H1 (cell line): ENCODE data around the gene TRA2A. TPM values are rescaled to one million over a fixed set of nuclear protein-coding genes. Genes with fewer than 3 reads are reported as not detected.
A peak's percentile ranks its signal among the peaks of the same experiment; 100 is the strongest.

ENCODE experiments used
- CTCF ChIA-PET: fragments of 300-600 bp; sonication (Branson Sonifier 250); formaldehyde crosslinking; loops from one replicate; lab custom pipeline; 2021; ENCODE audit not compliant: partially characterized antibody; lab: Charles Lee
- POLR2A ChIA-PET: fragments of 300-600 bp; sonication (Branson Sonifier 250); formaldehyde crosslinking; loops from one replicate; lab custom pipeline; 2021; ENCODE audit warnings: inconsistent platforms; ENCODE audit not compliant: partially characterized antibody; lab: Charles Lee
- DNase-seq, 2 experiments: peaks; one replicate each; pipeline versions ENCODE4 v3.0.0 to v3.0.0-alpha.2; 2010 to 2022; ENCODE audit warnings: low spot score in 2 of 2, low read depth in 1 of 2, mixed read lengths in 1 of 2
- FAIRE-seq: peaks from 2 replicates; lab custom pipeline; 2011; peaks lifted over from hg19 to GRCh38; lab: Jason Lieb, UNC
- H2AFZ ChIP-seq: 2 replicates; pipeline ENCODE4 v1.8.1; 2012; ENCODE audit warnings: low read length, inconsistent platforms
- H2AK5ac ChIP-seq: 2 replicates; pipeline ENCODE4 v1.6.1; 2013; ENCODE audit warnings: low read depth, low read length
- H2BK120ac ChIP-seq: replicated peaks from 2 replicates; pipeline ENCODE3; 2013; ENCODE audit warnings: low read depth, low read length, inconsistent platforms
- H2BK12ac ChIP-seq: 2 replicates; pipeline ENCODE4 v1.6.1; 2013; ENCODE audit warnings: low read depth, low read length
- H2BK15ac ChIP-seq: 2 replicates; pipeline ENCODE4 v1.6.1; 2013; ENCODE audit warnings: low read length
- H2BK20ac ChIP-seq: 2 replicates; pipeline ENCODE4 v1.6.1; 2013; ENCODE audit warnings: low read length
- H2BK5ac ChIP-seq: 2 replicates; pipeline ENCODE4 v1.6.1; 2013; ENCODE audit warnings: low read depth, low read length
- H3K14ac ChIP-seq: 2 replicates; pipeline ENCODE4 v1.6.1; 2013; ENCODE audit warnings: inconsistent platforms; ENCODE audit not compliant: insufficient read length
- H3K18ac ChIP-seq: 2 replicates; pipeline ENCODE4 v1.6.1; 2013; ENCODE audit warnings: low read length; ENCODE audit errors: extremely low read depth
- H3K23ac ChIP-seq: 2 replicates; pipeline ENCODE4 v1.6.1; 2013; ENCODE audit warnings: inconsistent platforms; ENCODE audit not compliant: insufficient read length
- H3K23me2 ChIP-seq: 2 replicates; pipeline ENCODE4 v1.6.1; 2013; ENCODE audit warnings: low read depth, low read length
- H3K27ac ChIP-seq: 2 replicates; pipeline ENCODE4 v1.6.1; 2011; ENCODE audit warnings: low read depth, low read length, inconsistent platforms
- H3K27me3 ChIP-seq, 4 experiments: replicated peaks in 1 of 4; 1 replicate in 1 of 4; 2 replicates in 3 of 4; pipeline versions ENCODE4 v1.6.1 to v1.8.1; 2011 to 2013; ENCODE audit warnings: low read length in 3 of 4, mild to moderate bottlenecking in 3 of 4, inconsistent platforms in 2 of 4, mixed read lengths in 2 of 4, moderate library complexity in 1 of 4; ENCODE audit not compliant: control insufficient read depth in 3 of 4, insufficient read depth in 3 of 4; ENCODE audit errors: extremely low read depth in 1 of 4
- H3K36me3 ChIP-seq, 4 experiments: 2 replicates each; pipeline versions ENCODE4 v1.6.1 to v1.8.1; 2011 to 2013; ENCODE audit warnings: mild to moderate bottlenecking in 4 of 4, low read length in 3 of 4, moderate library complexity in 2 of 4, control low read depth in 1 of 4, inconsistent platforms in 1 of 4; ENCODE audit not compliant: insufficient read depth in 4 of 4, control insufficient read depth in 2 of 4
- H3K4ac ChIP-seq: replicated peaks from 2 replicates; pipeline ENCODE3; 2013; ENCODE audit warnings: low read length, low read depth, mixed read lengths, inconsistent platforms; ENCODE audit not compliant: insufficient read length
- H3K4me1 ChIP-seq, 4 experiments: replicated peaks in 1 of 4; 1 replicate in 1 of 4; 2 replicates in 3 of 4; pipeline versions ENCODE4 v1.6.1 to v1.8.1; 2011 to 2013; ENCODE audit warnings: low read length in 3 of 4, inconsistent platforms in 2 of 4, mixed read lengths in 1 of 4; ENCODE audit not compliant: insufficient read depth in 4 of 4, control insufficient read depth in 3 of 4
- H3K4me2 ChIP-seq, 2 experiments: 2 replicates each; pipeline versions ENCODE4 v1.6.1 to v1.8.1; 2011 to 2013; ENCODE audit warnings: low read depth in 2 of 2, low read length in 2 of 2, control low read depth in 1 of 2, inconsistent platforms in 1 of 2, mild to moderate bottlenecking in 1 of 2; ENCODE audit not compliant: insufficient read depth in 1 of 2
- H3K4me3 ChIP-seq, 4 experiments: fragments of 200-600, 300-600 bp in 1 of 4; sonication (generic), shearing (Covaris generic), sonication (Bioruptor Twin) in 1 of 4; 2 replicates each; pipeline versions ENCODE4 v1.5.1 to v1.8.1; 2011 to 2016; ENCODE audit warnings: low read length in 4 of 4, low read depth in 3 of 4, control low read depth in 2 of 4, inconsistent platforms in 2 of 4, mild to moderate bottlenecking in 2 of 4, mixed read lengths in 1 of 4, moderate library complexity in 1 of 4; ENCODE audit not compliant: insufficient read depth in 2 of 4; ENCODE audit errors: extremely low read depth in 1 of 4
- H3K56ac ChIP-seq: replicated peaks from 2 replicates; pipeline ENCODE3; 2013; ENCODE audit warnings: low read depth, mild to moderate bottlenecking, mixed read lengths, low read length, inconsistent platforms; ENCODE audit not compliant: insufficient read length
- H3K79me1 ChIP-seq: 2 replicates; pipeline ENCODE4 v1.6.1; 2013; ENCODE audit warnings: low read depth, low read length, control low read depth
- H3K79me2 ChIP-seq, 2 experiments: 2 replicates each; pipeline versions ENCODE4 v1.6.1 to v1.8.1; 2012 to 2013; ENCODE audit warnings: low read length in 2 of 2, mild to moderate bottlenecking in 2 of 2, inconsistent platforms in 1 of 2; ENCODE audit not compliant: insufficient read depth in 2 of 2, control insufficient read depth in 1 of 2
- H3K9ac ChIP-seq, 4 experiments: replicated peaks in 1 of 4; 1 replicate in 1 of 4; 2 replicates in 3 of 4; pipeline versions ENCODE4 v1.6.1 to v1.8.1; 2011 to 2013; ENCODE audit warnings: low read depth in 3 of 4, low read length in 3 of 4, control low read depth in 2 of 4, mild to moderate bottlenecking in 2 of 4, moderate library complexity in 2 of 4, inconsistent platforms in 1 of 4; ENCODE audit errors: extremely low read depth in 1 of 4
- H3K9me3 ChIP-seq, 2 experiments: 2 replicates each; pipeline versions ENCODE4 v1.6.1 to v1.8.1; 2012 to 2013; ENCODE audit warnings: mild to moderate bottlenecking in 2 of 2, moderate library complexity in 2 of 2, control low read depth in 1 of 2, inconsistent platforms in 1 of 2, low read depth in 1 of 2, low read length in 1 of 2, mixed read lengths in 1 of 2; ENCODE audit not compliant: insufficient read depth in 2 of 2
- H4K20me1 ChIP-seq, 2 experiments: replicated peaks in 1 of 2; 2 replicates each; pipeline versions ENCODE3 to v1.8.1; 2011 to 2013; ENCODE audit warnings: inconsistent platforms in 2 of 2, low read length in 2 of 2, mild to moderate bottlenecking in 1 of 2; ENCODE audit not compliant: insufficient read depth in 2 of 2, control insufficient read depth in 1 of 2
- H4K5ac ChIP-seq: 2 replicates; pipeline ENCODE4 v1.6.1; 2013; ENCODE audit warnings: low read length, low read depth, mixed read lengths, inconsistent platforms; ENCODE audit not compliant: insufficient read length
- H4K8ac ChIP-seq: 2 replicates; pipeline ENCODE4 v1.8.0; 2013; ENCODE audit warnings: mild to moderate bottlenecking, moderate library complexity, low read length, inconsistent platforms; ENCODE audit not compliant: insufficient read depth; ENCODE audit errors: extremely low read depth
- H4K91ac ChIP-seq: replicated peaks from 2 replicates; pipeline ENCODE3; 2013; ENCODE audit warnings: low read length, mixed read lengths, inconsistent platforms; ENCODE audit not compliant: insufficient read length
- BCL11A ChIP-seq, 2 experiments: IDR thresholded peaks; one replicate each; pipeline ENCODE4 v1.6.1; 2011; ENCODE audit warnings: low read depth in 2 of 2, low read length in 2 of 2, mild to moderate bottlenecking in 2 of 2
- EGR1 ChIP-seq: IDR thresholded peaks from 2 replicates; pipeline ENCODE4 v1.6.1; 2011; ENCODE audit warnings: low read depth, low read length, borderline replicate concordance
- EZH2 ChIP-seq: fragments of 200-600 bp; sonication (generic); IDR thresholded peaks from 2 replicates; pipeline ENCODE4 v1.7.1; 2012; ENCODE audit warnings: low read depth, mild to moderate bottlenecking, moderate library complexity, low read length, inconsistent platforms; ENCODE audit not compliant: severe bottlenecking
- KDM1A ChIP-seq: fragments of 200-600, 300-600 bp; sonication (generic); IDR thresholded peaks from 2 replicates; pipeline ENCODE4 v1.7.1; 2016; ENCODE audit warnings: mild to moderate bottlenecking, low read length, borderline replicate concordance
- RBBP5 ChIP-seq: IDR thresholded peaks from 2 replicates; pipeline ENCODE4 v1.7.1; 2012; ENCODE audit warnings: low read depth, mild to moderate bottlenecking, inconsistent platforms, low read length, moderate library complexity, borderline replicate concordance
- SAP30 ChIP-seq: fragments of 300-600 bp; sonication (generic); IDR thresholded peaks from 2 replicates; pipeline ENCODE4 v1.7.1; 2012; ENCODE audit warnings: low read length, moderate library complexity, mild to moderate bottlenecking, inconsistent platforms; ENCODE audit not compliant: insufficient read depth, insufficient replicate concordance
- SIRT6 ChIP-seq: IDR thresholded peaks from one replicate; pipeline ENCODE4 v1.7.1; 2012; ENCODE audit warnings: low read length, inconsistent platforms
- SP4 ChIP-seq: IDR thresholded peaks from 2 replicates; pipeline ENCODE4 v1.6.1; 2012; ENCODE audit warnings: low read length, inconsistent platforms
- WGBS, 2 experiments: shearing (Covaris generic) in 1 of 2; methylation state at CpG; one replicate each; pipeline versions ENCODE4 v1.1.6 to v1.1.7; 2013 to 2015; ENCODE audit warnings: low lambda C conversion rate in 2 of 2, mixed read lengths in 2 of 2, inconsistent platforms in 1 of 2, low coverage in 1 of 2, missing lambda C conversion rate in 1 of 2; ENCODE audit not compliant: insufficient replicate concordance in 2 of 2, insufficient coverage in 1 of 2, insufficient read length in 1 of 2; ENCODE audit errors: extremely low coverage in 1 of 2, missing lambda C conversion rate in 1 of 2; 5-methylcytosine and 5-hydroxymethylcytosine counted together
- polyA plus RNA-seq, 7 experiments: library from polyadenylated mRNA; depleted of rRNA in 3 of 7; stranded (reverse) in 5 of 7; unstranded in 2 of 7; fragments of >200 nt in 5 of 7; fragments of 200-250 nt in 2 of 7; gene quantifications; 1 replicate in 5 of 7; 2 replicates in 1 of 7; 4 replicates in 1 of 7; pipeline versions ENCODE4 v1.2.1 to v1.2.3, GENCODE V29; 2011 to 2013; ENCODE audit warnings: missing spikeins in 2 of 7, mixed read lengths in 2 of 7
- total RNA-seq: library from RNA; stranded (reverse); fragmentation: NEBNext Ultra II Directional; extraction: Animal tissue kit (Norgen Biotek cat#: 25700); gene quantifications from 2 replicates; pipeline ENCODE4 v1.2.1, GENCODE V29; 2021

Gene TRA2A
- total and polyA plus RNA-seq, 2 of the 8 experiments (the other 6 are each of a cell fraction or from before 2014, with no cell fraction given): 116 to 125 TPM

DNA sequence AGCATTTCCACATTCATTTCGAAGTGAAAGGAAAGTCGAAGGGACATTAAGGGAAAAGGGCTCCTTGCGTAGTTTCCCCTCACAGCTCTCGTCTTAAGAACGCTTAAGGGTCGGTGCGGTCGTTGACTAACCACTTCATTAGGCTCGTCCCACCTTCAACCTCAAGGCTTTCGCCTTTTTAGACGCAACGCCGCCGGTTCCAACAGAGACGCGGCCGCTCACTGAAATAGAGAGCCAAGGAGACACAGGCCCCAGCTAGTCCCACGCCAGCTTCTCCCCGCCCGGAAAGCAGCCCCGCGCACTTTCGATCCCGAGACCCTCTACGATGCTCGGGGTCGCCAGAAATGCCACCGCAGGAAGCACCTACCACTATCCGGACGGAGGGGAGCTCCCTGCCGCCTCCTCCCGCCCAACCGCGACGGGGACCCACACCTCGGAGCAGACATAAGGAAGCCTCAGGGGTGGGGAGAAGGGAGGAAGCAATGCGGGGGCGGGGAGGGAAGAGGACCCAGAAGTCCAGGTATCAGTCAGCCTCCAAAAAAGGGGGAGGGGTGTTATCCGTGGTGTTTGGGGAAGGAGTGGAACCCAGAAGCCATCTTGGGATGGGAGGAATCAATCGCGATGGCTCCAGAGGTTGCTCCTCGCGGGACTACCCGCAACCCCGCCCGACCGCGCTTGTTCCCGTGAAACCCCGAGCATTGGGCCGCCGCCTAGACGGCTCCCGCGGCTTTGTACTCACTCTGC is 559 bp downstream of the TRA2A start:
- CTCF ChIA-PET: interaction anchor here (0.6 kb wide), 1 partner anchor 253 kb away, joined by 3 read pairs; no protein-coding TSS in a partner anchor
- Histone ChIP-seq H3K9me3 (no peaks in the 10 kb centered on the region), H3K4me3 (peak overlapping the region; percentile 89 to 100 (median 100)), H2BK12ac (peak overlapping the region; percentile 68), H2BK20ac (no peak overlapping the region), H3K4ac (peak overlapping the region; percentile 100), H4K5ac (peak overlapping the region; percentile 100), H3K4me2 (peak overlapping the region; percentile 66 to 74), H2AK5ac (peak overlapping the region; percentile 99), H4K91ac (peak overlapping the region; percentile 100), H3K18ac (peak overlapping the region; percentile 97), H3K9ac (peak overlapping the region; percentile 96 to 100 (median 100)), H4K8ac (peak overlapping the region; percentile 100), H3K23me2 (no peaks in the 10 kb centered on the region; the same call in 1 of the 2 replicates), H3K79me2 (peaks cover 45 to 56% of the 10 kb centered on the region in 2 experiments), H3K4me1 (peaks cover 0 to 10% (median 5%) of the 10 kb centered on the region in 4 experiments; a peak in 5 of 7 replicates), H2BK120ac (peak overlapping the region; percentile 94), H2BK15ac (0 out of 2 replicates have a peak overlapping the region, but pooled peaks have one; percentile 19), H3K56ac (peak overlapping the region; percentile 97), H2AFZ (no peak overlapping the region), H3K27ac (peak overlapping the region; percentile 100), H4K20me1 (peaks cover 14 to 32% of the 10 kb centered on the region in 2 experiments), H3K23ac (peak overlapping the region; percentile 75), H3K36me3 (peaks cover 0 to 2% (median 0%) of the 10 kb centered on the region in 4 experiments; a peak in 1 of 8 replicates), H3K79me1 (no peaks in the 10 kb centered on the region), H3K14ac (peak overlapping the region; percentile 92), H3K27me3 (no peaks in the 10 kb centered on the region), H2BK5ac (peak overlapping the region; percentile 100)
- FAIRE-seq (no peak), DNase-seq (peak in 1 of 2 experiments; percentile 60)
- TF ChIP-seq KDM1A: no peak
- no peak for TF ChIP-seq SIRT6
- 0 out of 2 replicates have a peak, but pooled peaks have one; percentile 24 for TF ChIP-seq RBBP5
- no peak for TF ChIP-seq BCL11A (IDR thresholded peaks at IDR 0.05; ENCODE audit: low read depth in 2 of 2, low read length in 2 of 2)
- no peak for TF ChIP-seq SP4
- no peak for TF ChIP-seq EZH2
- peak; percentile 66 for TF ChIP-seq SAP30
- peak; percentile 67; the same call in 1 of the 2 replicates for TF ChIP-seq EGR1
- 2% methylated on average over 40 of the region's 55 CpGs; no CpG with 5 or more reads in 1 of the 2 experiments for WGBS, 2 experiments
- POLR2A ChIA-PET: interaction anchor here (0.6 to 5.8 kb wide), 46 partner anchors 7 to 427 kb away, joined by 3 to 52 read pairs (median 4); partner anchors contain the start of genes IGF2BP3 and STK31
